ENCODE data around the gene SLC16A6. TPM values are rescaled to one million over a fixed set of nuclear protein-coding genes. Genes with fewer than 3 reads are reported as not detected.
"Not testable (repeated sequence)": the region's sequence is repeated elsewhere in the genome, so short reads cannot be mapped to it uniquely, and the experiment has no call there.

Gene SLC16A6
- total RNA-seq, 4 donors from 2014 or later, result 9.2 to 20.9 (median 17.8) TPM

DNA sequence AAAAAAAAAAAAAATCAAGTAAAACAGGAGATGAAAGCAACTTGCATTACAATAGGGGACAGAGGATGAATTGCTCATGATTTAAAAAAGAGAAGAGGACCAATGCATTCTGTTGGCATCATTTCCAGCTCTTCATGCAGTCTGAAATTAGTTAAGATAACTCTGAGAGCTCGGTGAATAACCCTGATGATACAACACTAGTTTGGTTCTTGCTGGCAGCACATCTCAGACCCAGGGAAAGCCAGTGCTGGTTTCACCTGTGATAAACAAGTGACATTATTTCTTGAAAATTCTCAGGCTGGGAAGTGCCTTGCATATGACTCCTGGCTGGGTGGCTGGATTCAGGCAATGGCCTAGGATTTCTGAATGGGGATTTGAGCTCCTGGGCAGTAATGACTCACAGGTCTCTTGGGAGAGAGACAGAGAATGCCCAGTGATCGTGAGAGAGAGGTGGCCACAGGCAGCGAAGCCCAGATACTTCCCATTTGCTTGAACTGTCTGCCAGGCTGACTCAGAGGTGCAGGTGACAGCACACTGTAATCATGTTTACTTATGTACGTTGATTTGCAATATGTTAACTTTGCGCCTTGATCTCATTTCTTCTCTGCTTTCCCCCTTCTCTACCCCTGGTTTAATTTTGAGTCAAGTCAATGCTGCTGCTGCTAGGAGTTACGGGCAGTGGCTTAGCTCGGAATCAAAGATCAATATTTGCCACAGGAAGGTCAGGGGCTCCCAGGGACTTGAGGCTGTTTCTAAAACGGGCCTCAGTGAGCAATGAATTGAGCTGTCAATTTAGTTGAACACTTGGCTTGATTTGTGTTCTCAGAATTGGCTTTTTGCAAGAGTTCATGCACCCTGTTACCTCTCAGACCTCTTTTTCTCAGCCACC is 27.4 kb upstream of the SLC16A6 start:
- H3K27ac ChIP-seq, result peak overlapping the region in 1 of 4 donors; percentile 44
- H3K4me1 ChIP-seq, result peaks cover 8 to 38% (median 10%) of the 10 kb centered on the region in 3 donors
- no peaks in the 10 kb centered on the region for H3K9me3 ChIP-seq
- DNase-seq, result no peak
- TF ChIP-seq, protein P1, sequence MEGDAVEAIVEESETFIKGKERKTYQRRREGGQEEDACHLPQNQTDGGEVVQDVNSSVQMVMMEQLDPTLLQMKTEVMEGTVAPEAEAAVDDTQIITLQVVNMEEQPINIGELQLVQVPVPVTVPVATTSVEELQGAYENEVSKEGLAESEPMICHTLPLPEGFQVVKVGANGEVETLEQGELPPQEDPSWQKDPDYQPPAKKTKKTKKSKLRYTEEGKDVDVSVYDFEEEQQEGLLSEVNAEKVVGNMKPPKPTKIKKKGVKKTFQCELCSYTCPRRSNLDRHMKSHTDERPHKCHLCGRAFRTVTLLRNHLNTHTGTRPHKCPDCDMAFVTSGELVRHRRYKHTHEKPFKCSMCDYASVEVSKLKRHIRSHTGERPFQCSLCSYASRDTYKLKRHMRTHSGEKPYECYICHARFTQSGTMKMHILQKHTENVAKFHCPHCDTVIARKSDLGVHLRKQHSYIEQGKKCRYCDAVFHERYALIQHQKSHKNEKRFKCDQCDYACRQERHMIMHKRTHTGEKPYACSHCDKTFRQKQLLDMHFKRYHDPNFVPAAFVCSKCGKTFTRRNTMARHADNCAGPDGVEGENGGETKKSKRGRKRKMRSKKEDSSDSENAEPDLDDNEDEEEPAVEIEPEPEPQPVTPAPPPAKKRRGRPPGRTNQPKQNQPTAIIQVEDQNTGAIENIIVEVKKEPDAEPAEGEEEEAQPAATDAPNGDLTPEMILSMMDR (IDR thresholded peaks at IDR 0.05), result no peak
- TF ChIP-seq POLR2A (IDR thresholded peaks at IDR 0.05), result no peak
- WGBS, 2 donors, result 47 to 54% methylated on average over 8 of the region's 8 CpGs
- H3K27me3 ChIP-seq, result no peaks in the 10 kb centered on the region
- H3K4me3 ChIP-seq, result no peak overlapping the region
- intact Hi-C loops (cut with DNase I), result no loop called here
- H3K36me3 ChIP-seq, result no peaks in the 10 kb centered on the region

DNA sequence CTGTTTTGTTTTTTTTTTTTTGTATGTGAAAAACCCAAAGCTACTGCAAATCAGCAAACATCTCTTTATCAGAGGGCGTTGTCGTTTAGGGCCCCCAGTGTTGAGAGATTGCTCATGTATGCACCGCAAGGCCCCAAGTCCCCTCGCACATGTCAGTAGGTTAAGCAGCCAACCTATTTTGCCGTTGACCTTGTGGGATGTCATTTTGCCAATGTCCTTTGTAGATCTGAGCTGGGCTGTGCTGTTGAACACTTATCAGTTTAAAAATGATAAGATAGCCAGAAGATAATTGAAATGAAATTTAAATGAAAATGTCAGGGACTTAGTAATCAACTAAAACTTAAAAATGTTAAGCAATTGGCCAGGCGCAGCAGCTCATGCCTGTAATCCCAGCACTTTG is 26.5 kb upstream of the SLC16A6 start:
- H3K4me1 ChIP-seq, result peaks cover 8 to 47% (median 10%) of the 10 kb centered on the region in 3 donors
- no peak overlapping the region for H3K4me3 ChIP-seq
- 86 to 91% methylated on average over 6 of the region's 6 CpGs for WGBS, 2 donors
- no peaks in the 10 kb centered on the region for H3K27me3 ChIP-seq
- no peak overlapping the region for H3K27ac ChIP-seq
- no peaks in the 10 kb centered on the region for H3K9me3 ChIP-seq
- TF ChIP-seq, protein P1 (IDR thresholded peaks at IDR 0.05), result no peak
- TF ChIP-seq POLR2A (IDR thresholded peaks at IDR 0.05), result no peak
- DNase-seq, result no peak
- no peaks in the 10 kb centered on the region for H3K36me3 ChIP-seq
- intact Hi-C loops (cut with DNase I), result no loop called here

DNA sequence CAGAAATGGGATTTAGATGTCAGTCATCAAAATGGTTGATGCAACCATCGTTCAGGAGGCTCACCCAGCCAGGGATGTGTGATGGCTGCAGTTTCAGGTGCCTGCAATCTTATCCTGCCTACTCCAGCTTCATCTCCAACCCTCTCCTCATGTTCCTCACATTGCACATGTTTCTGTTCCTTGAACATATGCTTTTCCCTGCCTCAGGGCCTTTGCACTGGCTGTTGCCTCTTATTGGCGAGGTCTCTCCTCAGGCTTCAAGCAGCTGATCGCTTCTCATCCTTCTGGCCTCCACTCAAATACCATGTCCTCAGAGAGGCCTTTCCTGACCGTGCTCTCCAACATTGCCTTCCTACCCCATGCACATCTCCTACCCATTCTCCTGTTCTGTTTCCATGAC is 25.0 kb upstream of the SLC16A6 start:
- H3K9me3 ChIP-seq, result no peaks in the 10 kb centered on the region
- intact Hi-C loops (cut with DNase I), result no loop called here
- peak overlapping the region in 1 of 4 donors; percentile 83 for H3K27ac ChIP-seq
- no peaks in the 10 kb centered on the region for H3K36me3 ChIP-seq
- WGBS, 2 donors, result 89 to 90% methylated on average over 4 of the region's 4 CpGs
- no peaks in the 10 kb centered on the region for H3K27me3 ChIP-seq
- H3K4me1 ChIP-seq, result peaks cover 10 to 58% (median 11%) of the 10 kb centered on the region in 3 donors
- H3K4me3 ChIP-seq, result no peak overlapping the region
- TF ChIP-seq POLR2A (IDR thresholded peaks at IDR 0.05), result no peak
- TF ChIP-seq, protein P1 (IDR thresholded peaks at IDR 0.05), result no peak
- DNase-seq, result no peak

DNA sequence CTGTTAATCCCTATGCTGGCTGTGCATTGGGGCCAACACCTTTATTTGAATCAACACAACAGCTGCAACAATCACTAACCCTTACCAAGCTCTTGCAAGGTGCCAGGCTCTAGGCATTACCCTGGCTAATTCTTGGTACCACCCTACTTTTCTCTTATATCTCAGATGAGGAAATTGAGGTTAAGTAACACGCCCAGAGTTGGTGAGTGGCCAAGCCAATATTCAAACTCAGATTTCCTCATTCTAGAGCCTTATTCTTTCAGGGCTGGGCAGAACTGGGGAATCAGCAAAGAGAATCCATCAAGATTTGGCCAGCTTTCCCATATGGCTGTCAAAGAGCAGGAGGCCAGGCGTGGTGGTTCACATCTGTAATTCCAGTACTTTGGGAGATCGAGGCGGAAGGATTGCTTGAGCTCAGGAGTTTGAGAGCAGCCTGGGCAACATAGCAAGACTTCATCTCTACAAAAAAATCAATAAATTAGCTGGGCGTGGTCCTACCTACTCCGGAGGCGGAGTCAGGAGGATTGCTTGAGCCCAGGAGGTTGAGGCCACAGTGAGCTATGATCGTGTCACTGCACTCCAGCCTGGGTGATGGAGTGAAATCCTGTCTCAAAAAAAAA is 24.1 kb upstream of the SLC16A6 start:
- DNase-seq, result no peak
- Histone ChIP-seq H3K27ac (peak overlapping the region in 3 of 4 donors; percentile 1 to 83 (median 55)), H3K4me3 (no peak overlapping the region), H3K9me3 (no peaks in the 10 kb centered on the region), H3K27me3 (no peaks in the 10 kb centered on the region), H3K4me1 (peaks cover 10 to 64% (median 11%) of the 10 kb centered on the region in 3 donors), H3K36me3 (no peaks in the 10 kb centered on the region)
- intact Hi-C loops (cut with DNase I), result no loop called here
- no peak for TF ChIP-seq POLR2A (IDR thresholded peaks at IDR 0.05)
- TF ChIP-seq, protein P1 (IDR thresholded peaks at IDR 0.05), result no peak
- WGBS, 2 donors, result 61 to 78% methylated on average over 6 to 7 of the region's 8 CpGs

DNA sequence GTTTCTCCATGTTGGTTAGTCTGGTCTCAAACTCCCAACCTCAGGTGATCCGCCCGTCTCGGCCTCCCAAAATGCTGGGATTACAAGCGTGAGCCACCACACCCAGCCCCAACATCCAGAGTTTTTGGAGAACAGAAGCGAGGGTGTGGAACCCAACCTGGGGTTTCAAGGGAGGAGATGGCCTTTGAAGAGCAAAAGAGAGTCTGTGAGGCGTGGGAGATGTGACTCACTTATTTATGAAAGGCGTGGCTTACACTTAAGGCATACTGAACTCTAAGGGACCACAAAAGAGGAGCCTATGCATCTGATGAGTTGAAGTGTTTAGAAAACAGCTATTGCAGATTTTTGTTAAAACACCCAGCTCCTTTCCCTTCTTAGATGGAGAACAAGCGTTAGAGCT is 19.2 kb upstream of the SLC16A6 start:
- DNase-seq, result no peak
- Histone ChIP-seq H3K4me1 (peaks cover 4 to 53% (median 7%) of the 10 kb centered on the region in 3 donors), H3K4me3 (no peak overlapping the region), H3K36me3 (peaks cover 0 to 9% (median 0%) of the 10 kb centered on the region in 3 donors), H3K27ac (peak overlapping the region in 1 of 4 donors; percentile 39), H3K27me3 (no peaks in the 10 kb centered on the region), H3K9me3 (no peaks in the 10 kb centered on the region)
- intact Hi-C loops (cut with DNase I), result no loop called here
- 42 to 58% methylated on average over 4 to 5 of the region's 8 CpGs for WGBS, 2 donors
- TF ChIP-seq, protein P1 (IDR thresholded peaks at IDR 0.05), result no peak
- no peak for TF ChIP-seq POLR2A (IDR thresholded peaks at IDR 0.05)

DNA sequence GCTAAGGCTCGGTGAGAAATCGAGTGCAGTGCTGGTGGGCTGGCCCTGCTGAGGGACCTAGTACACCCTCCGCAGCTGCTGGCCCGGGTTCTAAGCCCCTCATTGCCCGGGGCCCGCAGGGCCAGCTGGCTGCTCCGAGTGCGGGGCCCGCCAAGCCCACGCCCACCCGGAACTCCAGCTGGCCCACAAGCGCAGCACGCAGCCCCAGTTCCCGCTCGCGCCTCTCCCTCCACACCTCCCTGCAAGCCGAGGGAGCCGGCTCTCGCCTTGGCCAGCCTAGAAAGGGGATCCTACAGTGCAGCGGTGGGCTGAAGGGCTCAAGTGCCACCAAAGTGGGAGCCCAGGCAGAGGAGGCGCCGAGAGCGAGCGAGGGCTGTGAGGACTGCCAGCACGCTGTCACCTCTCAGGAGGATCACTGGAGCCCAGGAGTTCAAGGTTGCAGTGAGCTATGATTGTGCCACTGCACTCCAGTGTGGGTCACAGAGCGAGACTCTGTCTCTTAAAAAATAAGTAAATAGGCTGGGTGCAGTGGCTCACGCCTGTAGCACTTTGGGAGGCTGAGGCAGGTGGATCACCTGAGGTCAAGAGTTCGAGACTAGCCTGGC is 18.2 kb upstream of the SLC16A6 start:
- 90 to 100% methylated on average over 3 to 14 of the region's 28 CpGs for WGBS, 2 donors
- H3K4me3 ChIP-seq; H3K9me3 ChIP-seq; H3K27me3 ChIP-seq; H3K27ac ChIP-seq; DNase-seq; H3K36me3 ChIP-seq; intact Hi-C loops (cut with DNase I): not testable (repeated sequence)
- peaks cover 0 to 52% (median 9%) of the 10 kb centered on the region in 3 donors for H3K4me1 ChIP-seq

DNA sequence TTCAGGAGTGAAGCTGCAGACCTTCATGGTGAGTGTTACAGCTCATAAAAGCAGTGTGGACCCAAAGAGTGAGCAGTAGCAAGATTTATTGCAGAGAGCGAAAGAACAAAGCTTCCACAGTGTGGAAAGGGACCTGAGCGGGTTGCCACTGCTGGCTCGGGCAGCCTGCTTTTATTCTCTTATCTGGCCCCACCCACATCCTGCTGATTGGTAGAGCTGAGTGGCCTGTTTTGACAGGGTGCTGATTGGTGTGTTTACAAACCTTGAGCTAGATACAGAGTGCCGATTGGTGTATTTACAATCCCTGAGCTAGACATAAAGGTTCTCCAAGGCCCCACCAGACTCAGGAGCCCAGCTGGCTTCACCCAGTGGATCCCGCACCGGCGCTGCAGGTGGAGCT is 17.6 kb upstream of the SLC16A6 start:
- H3K4me3 ChIP-seq; H3K27me3 ChIP-seq; H3K27ac ChIP-seq; H3K9me3 ChIP-seq; intact Hi-C loops (cut with DNase I); H3K36me3 ChIP-seq; DNase-seq: not testable (repeated sequence)
- peaks cover 0 to 45% (median 9%) of the 10 kb centered on the region in 3 donors for H3K4me1 ChIP-seq
- WGBS, 2 donors, result 85 to 86% methylated on average over 3 to 4 of the region's 7 CpGs

All from esophagus squamous epithelium (tissue), 5 donors.